SIG-M5 treated with dmso at 0.1 percent for 504 hours (cell line): Measurements from ENCODE around the gene TGFA.

Experiments used
- DNase-seq: peaks from one replicate; lab custom pipeline; 2025; ENCODE audit not compliant: unreplicated experiment; lab: John Stamatoyannopoulos, UW

The TGFA gene

GRCh38 chr2:70499253-70499652, 54.4 kb downstream of the TGFA start:
- DNase-seq: no peak

GRCh38 chr2:70498528-70498927, 55.1 kb downstream of the TGFA start:
- DNase-seq: no peak

GRCh38 chr2:70498054-70498453, 55.6 kb downstream of the TGFA start:
- DNase-seq: peak; percentile 19

- DNase-seq: no peak
Observed at GRCh38 chr2:70496819-70497218, 56.8 kb downstream of the TGFA start.

GRCh38 chr2:70494293-70494886, 59.2 kb downstream of the TGFA start:
- no peak for DNase-seq

- no peak for DNase-seq
Observed at GRCh38 chr2:70490381-70490780, 63.2 kb downstream of the TGFA start.

- no peak for DNase-seq
Observed at GRCh38 chr2:70489165-70489564, 64.5 kb downstream of the TGFA start.

- no peak for DNase-seq
Observed at GRCh38 chr2:70484086-70484485, 69.5 kb downstream of the TGFA start.

- no peak for DNase-seq
Observed at GRCh38 chr2:70482401-70482800, 71.2 kb downstream of the TGFA start.

- DNase-seq: no peak
Observed at GRCh38 chr2:70480468-70480867, 73.2 kb downstream of the TGFA start.

- peak; percentile 62 for DNase-seq
Observed at GRCh38 chr2:70479816-70480215, 73.8 kb downstream of the TGFA start.

GRCh38 chr2:70477441-70477844, 76.2 kb downstream of the TGFA start:
- DNase-seq: no peak

- no peak for DNase-seq
Observed at GRCh38 chr2:70475266-70475665, 78.4 kb downstream of the TGFA start.

GRCh38 chr2:70474256-70474848, 79.3 kb downstream of the TGFA start:
- DNase-seq: no peak

- no peak for DNase-seq
Observed at GRCh38 chr2:70473101-70473722, 80.4 kb downstream of the TGFA start.

- peak; percentile 53 for DNase-seq
Observed at GRCh38 chr2:70472221-70472890, 81.3 kb downstream of the TGFA start.

- no peak for DNase-seq
Observed at GRCh38 chr2:70471129-70471528, 82.5 kb downstream of the TGFA start.

- no peak for DNase-seq
Observed at GRCh38 chr2:70469961-70470360, 83.7 kb downstream of the TGFA start.

- no peak for DNase-seq
Observed at GRCh38 chr2:70469435-70469834, 84.2 kb downstream of the TGFA start.

- no peak for DNase-seq
Observed at GRCh38 chr2:70468878-70469277, 84.7 kb downstream of the TGFA start.

GRCh38 chr2:70467831-70468779, 85.5 kb downstream of the TGFA start:
- DNase-seq: no peak
